Left colon (tissue), 2 donors: Measurements from ENCODE around the gene OXA1L. TPM values are rescaled to one million over a fixed set of nuclear protein-coding genes. Genes with fewer than 3 reads are reported as not detected.

ENCODE experiments used
- ATAC-seq: fragments of 200-7000 bp; cut with Tn5 transposase; one replicate; pipeline ENCODE4 v1.9.1; 2020; ENCODE audit warnings: mild to moderate bottlenecking, moderate library complexity
- DNase-seq, 2 donors: peaks; one replicate each; pipeline ENCODE4 v3.0.0-alpha.2; 2020
- intact Hi-C, 2 donors: fragments of 100-400 bp; cut with DNase I in 1 of 2; cut with micrococcal nuclease in 1 of 2; formaldehyde crosslinking; loops; one replicate each; pipeline versions ENCODE4 v1.11.2 to v1.14.0; 2022; cut with DNase I, micrococcal nuclease
- total RNA-seq, 2 donors: library from RNA; stranded (reverse); fragmentation: NEBNext Ultra II Directional; extraction: Animal tissue kit (Norgen Biotek cat#: 25700); gene quantifications; one replicate each; pipeline ENCODE4 v1.2.1, GENCODE V29; 2021
- donor health status: DM: no; HTN: no; CAD: no.
- donor health status: DM: yes; HTN: yes; CAD: no.

OXA1L gene
- total RNA-seq, 2 donors from 2014 or later: 81.7 to 125 TPM

DNA sequence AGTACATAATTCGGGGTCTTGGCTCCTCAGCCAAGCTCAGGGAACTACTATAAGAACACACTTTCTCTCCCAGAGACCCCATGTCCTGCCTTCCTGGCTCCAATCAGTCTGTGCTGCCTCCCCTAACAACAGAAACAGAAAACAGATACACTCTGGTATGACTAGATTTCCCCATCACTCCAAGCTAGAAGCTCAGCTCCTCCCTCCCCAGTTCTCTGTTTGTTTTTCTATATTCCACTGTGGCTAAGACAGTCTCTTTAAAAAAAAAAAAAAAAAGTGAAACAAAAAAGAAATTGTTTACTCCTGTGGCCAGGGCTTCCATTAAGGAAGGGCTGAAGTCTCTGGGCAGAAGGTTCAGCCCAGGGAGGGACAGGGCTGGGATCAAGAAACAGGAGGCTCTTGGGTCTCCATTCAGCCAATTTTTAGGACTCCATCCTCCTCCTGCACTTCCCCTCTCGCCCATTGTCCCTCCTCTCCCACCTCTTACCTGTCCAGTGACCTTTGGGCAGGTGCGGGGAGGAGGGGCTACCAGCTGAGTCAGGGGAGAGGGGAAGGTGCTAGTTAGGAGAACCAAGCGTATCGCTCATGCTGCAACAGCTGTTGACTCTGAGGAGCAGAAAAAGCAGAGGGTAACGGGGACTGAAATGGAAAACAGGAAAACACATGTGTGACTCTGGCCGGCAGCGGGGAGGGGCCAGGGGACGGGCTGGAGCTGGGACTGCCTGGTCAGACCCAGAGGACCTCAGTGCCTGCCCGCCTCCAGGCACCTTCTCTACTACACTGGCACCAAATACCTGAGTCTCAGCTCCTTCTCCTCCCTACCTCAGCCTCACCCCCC is 52.9 kb downstream of the OXA1L start:
- intact Hi-C loops: no loop called here

GRCh38 chr14:22820731-22821130 is 54.2 kb downstream of the OXA1L start:
- ATAC-seq (no peak), DNase-seq (no peak)
- intact Hi-C loops: loop anchor here in 1 of 2 donors (10.0 kb wide), 1 partner anchor 266 kb away; no protein-coding TSS in a partner anchor

More for the DNA sequence above, 52.9 kb downstream of the OXA1L start:
- ATAC-seq: no peak
- peak; percentile 41 to 46 for DNase-seq

DNA sequence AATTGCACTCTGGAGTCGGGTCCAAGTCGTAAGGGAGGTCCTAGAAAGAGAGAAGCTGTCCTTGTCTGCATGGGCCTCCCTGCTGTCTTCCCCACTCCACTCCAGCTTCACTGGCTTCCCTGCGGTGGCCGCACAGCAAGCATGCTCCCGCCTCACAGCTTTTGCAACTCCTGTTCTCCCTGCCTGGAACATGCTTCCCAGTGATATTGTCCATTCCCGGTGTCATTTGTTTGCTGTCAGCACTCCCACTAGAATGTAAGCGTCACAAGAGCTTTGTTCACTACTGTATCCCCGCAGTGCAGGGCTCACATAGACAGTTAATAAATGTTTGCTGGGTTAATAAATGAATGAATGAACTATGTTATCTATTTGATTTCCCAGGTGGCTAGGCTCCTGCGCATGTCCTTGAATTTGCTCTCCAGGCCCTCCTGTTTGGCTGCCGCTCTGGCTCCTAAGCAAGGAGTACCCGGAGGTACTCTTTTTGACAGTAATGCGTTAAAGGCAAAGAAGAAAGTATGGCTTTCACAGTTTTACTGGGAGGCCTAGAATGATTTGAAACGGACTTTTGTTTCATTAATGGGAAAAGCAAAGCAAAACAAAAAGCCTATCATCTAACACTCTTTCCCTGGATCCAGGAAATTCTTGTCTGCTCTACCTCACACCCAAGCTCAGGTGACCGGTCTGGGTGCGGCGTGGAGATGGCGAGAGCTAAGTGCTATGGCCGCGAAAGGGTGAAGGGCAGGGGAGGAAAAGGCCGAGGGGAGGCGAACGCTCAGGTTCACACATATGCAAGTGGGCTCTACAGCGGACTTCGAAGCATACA is 54.9 kb downstream of the OXA1L start:
- intact Hi-C loops: loop anchor here in 1 of 2 donors (10.0 kb wide), 1 partner anchor 267 kb away; no protein-coding TSS in a partner anchor
- DNase-seq (no peak), ATAC-seq (no peak)

DNA sequence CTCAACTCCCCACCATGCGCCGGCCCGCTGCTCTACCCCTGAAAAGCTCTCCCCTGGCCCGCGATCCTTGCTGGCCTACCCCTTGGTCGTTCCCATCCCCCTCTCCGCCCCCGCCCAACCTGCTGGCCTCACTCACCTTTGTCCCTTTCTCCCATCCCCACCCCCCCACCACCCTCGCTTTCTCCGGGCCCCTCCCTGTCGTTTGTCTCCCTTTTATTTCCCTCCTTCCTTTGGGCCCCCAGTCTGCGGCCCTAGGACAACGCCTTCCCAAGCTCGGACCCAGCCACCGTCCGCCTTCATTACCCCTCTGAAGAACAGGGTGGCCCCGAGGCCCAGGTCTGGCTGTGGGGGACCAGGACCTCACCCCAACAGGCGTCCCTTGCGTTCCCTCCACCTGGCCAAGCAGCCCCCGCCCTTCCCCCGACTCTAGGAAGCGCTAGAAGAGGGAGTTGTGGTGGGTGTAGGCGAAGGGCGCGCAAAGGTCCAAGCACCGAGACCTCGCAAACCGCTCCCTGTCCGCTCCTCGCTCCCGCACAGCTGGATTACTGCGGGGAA is 55.6 kb downstream of the OXA1L start:
- intact Hi-C loops: loop anchor here in 1 of 2 donors (10.0 kb wide), 1 partner anchor 267 kb away; no protein-coding TSS in a partner anchor
- peak in 1 of 2 donors; percentile 39 for DNase-seq
- ATAC-seq: peak; percentile 16

Other genes starting within 250 kb of the OXA1L start
- gene DAD1, start 177.5 kb upstream of the OXA1L start, total RNA-seq: 100 to 1,000 TPM; 139 to 142 TPM
- 10 to 100 TPM; 16.9 to 19.5 TPM for gene ABHD4, start 168.4 kb upstream of the OXA1L start, total RNA-seq
- gene OR6J1, start 122.3 kb upstream of the OXA1L start, total RNA-seq: not detected
- gene SLC7A7, start 48.7 kb downstream of the OXA1L start, total RNA-seq: 10 to 100 TPM in 1 of 2 donors, 1 to 10 TPM in 1; 8.4 to 17.4 TPM
- 10 to 100 TPM; 64.5 to 81.0 TPM for gene MRPL52, start 63.2 kb downstream of the OXA1L start, total RNA-seq
- 100 to 1,000 TPM in 1 of 2 donors, 10 to 100 TPM in 1; 83.0 to 101 TPM for gene MMP14, start 69.9 kb downstream of the OXA1L start, total RNA-seq
- gene LRP10, start 105.1 kb downstream of the OXA1L start, total RNA-seq: 100 to 1,000 TPM; 263 to 308 TPM
- under 1 TPM; 0.58 to 0.64 TPM for gene REM2, start 116.5 kb downstream of the OXA1L start, total RNA-seq
- 10 to 100 TPM; 60.4 to 81.9 TPM for gene RBM23, start 152.5 kb downstream of the OXA1L start, total RNA-seq
- gene PRMT5, start 162.7 kb downstream of the OXA1L start, total RNA-seq: 10 to 100 TPM; 40.5 to 63.9 TPM
- gene HAUS4, start 190.4 kb downstream of the OXA1L start, total RNA-seq: 10 to 100 TPM; 33.5 to 33.6 TPM
- gene AJUBA, start 215.9 kb downstream of the OXA1L start, total RNA-seq: 1 to 10 TPM; 1.4 to 4.1 TPM
- gene C14orf93, start 243.5 kb downstream of the OXA1L start, total RNA-seq: 10 to 100 TPM; 11.9 to 13.2 TPM